HCT116 (cell line): ENCODE results near the gene LGALS9. TPM values are rescaled to one million over a fixed set of nuclear protein-coding genes. Genes with fewer than 3 reads are reported as not detected.

ENCODE experiments used
- ATAC-seq: fragments of 200-7000 bp; cut with Tn5 transposase; 2 replicates; pipeline ENCODE4 v1.9.1; 2020; ENCODE audit warnings: mild to moderate bottlenecking, moderate library complexity
- BruUV-seq: library from RNA; stranded (reverse); fragments of 400-500 nt; replicated peaks from 2 replicates; lab custom pipeline; 2021; lab: Mats Ljungman, UMichigan
- CTCF ChIA-PET: fragments of 300-600 bp; sonication (Branson Sonifier 250); formaldehyde crosslinking; loops from one replicate; lab custom pipeline; 2021; ENCODE audit warnings: antibody characterized with exemption; lab: Charles Lee
- POLR2A ChIA-PET: fragments of 300-600, 350-600 bp; sonication (Branson Sonifier 250); formaldehyde crosslinking; loops from one replicate; lab custom pipeline; 2021; ENCODE audit warnings: antibody characterized with exemption; lab: Charles Lee
- RAD21 ChIA-PET, 2 experiments: fragments of 300-600 bp; sonication (Branson Sonifier 250); formaldehyde crosslinking; loops; one replicate each; lab custom pipeline; 2023; ENCODE audit warnings: low total read pairs in 2 of 2; ENCODE audit not compliant: uncharacterized antibody in 2 of 2, unreplicated experiment in 2 of 2, low non-redundant PET in 1 of 2; lab: Charles Lee
- DNase-seq: peaks from one replicate; pipeline ENCODE4 v3.0.0-alpha.2; 2010; ENCODE audit warnings: low read depth, low spot score
- H2AFZ ChIP-seq: fragments of 200-600 bp; shearing (Covaris generic), sonication (generic); 2 replicates; pipeline ENCODE4 v1.6.1; 2017; ENCODE audit warnings: low read depth, mixed run types, mixed read lengths, antibody characterized with exemption, low read length; ENCODE audit not compliant: poor library complexity, severe bottlenecking
- H3K27ac ChIP-seq: 2 replicates; pipeline ENCODE4 v1.5.1; 2012; ENCODE audit warnings: low read depth, low read length
- H3K27me3 ChIP-seq: fragments of 200-600 bp; sonication (generic); 2 replicates; pipeline ENCODE4 v1.6.1; 2016; ENCODE audit warnings: mixed run types, low read length, mixed read lengths; ENCODE audit not compliant: insufficient read depth
- H3K36me3 ChIP-seq, 2 experiments: fragments of 200-500 bp in 1 of 2; fragments of 200-600 bp in 1 of 2; sonication (Bioruptor generic) in 1 of 2; sonication (generic) in 1 of 2; 2 replicates each; pipeline versions ENCODE4 v1.5.1 to v1.6.1; 2014 to 2016; ENCODE audit warnings: low read length in 2 of 2, inconsistent platforms in 1 of 2, mixed read lengths in 1 of 2, mixed run types in 1 of 2; ENCODE audit not compliant: insufficient read depth in 2 of 2, control insufficient read depth in 1 of 2
- H3K4me1 ChIP-seq, 2 experiments: fragments of 200-600 bp in 1 of 2; sonication (generic) in 1 of 2; 2 replicates each; pipeline versions ENCODE4 v1.5.1 to v1.6.1; 2012 to 2017; ENCODE audit warnings: low read length in 2 of 2, inconsistent platforms in 1 of 2, mild to moderate bottlenecking in 1 of 2, mixed read lengths in 1 of 2, mixed run types in 1 of 2, moderate library complexity in 1 of 2; ENCODE audit not compliant: insufficient read depth in 2 of 2, control insufficient read depth in 1 of 2
- H3K4me2 ChIP-seq: fragments of 200-600 bp; sonication (generic); 2 replicates; pipeline ENCODE4 v1.6.1; 2017; ENCODE audit warnings: mixed run types, low read length, mixed read lengths
- H3K4me3 ChIP-seq, 2 experiments: fragments of 200-600 bp in 1 of 2; sonication (generic) in 1 of 2; replicated peaks in 1 of 2; 2 replicates each; pipeline ENCODE4 v1.5.1; 2011 to 2016; ENCODE audit warnings: low read length in 2 of 2, control low read depth in 1 of 2, low read depth in 1 of 2, mild to moderate bottlenecking in 1 of 2, mixed read lengths in 1 of 2, mixed run types in 1 of 2
- H3K79me2 ChIP-seq: fragments of 200-600 bp; sonication (generic); 2 replicates; pipeline ENCODE4 v1.6.1; 2017; ENCODE audit warnings: mild to moderate bottlenecking, mixed run types, low read length, moderate library complexity, mixed read lengths; ENCODE audit not compliant: insufficient read depth
- H3K9ac ChIP-seq: fragments of 200-600 bp; sonication (generic); 2 replicates; pipeline ENCODE4 v1.6.1; 2016; ENCODE audit warnings: low read length, mixed read lengths
- H3K9me2 ChIP-seq: fragments of 200-600 bp; sonication (generic), shearing (Covaris generic); 2 replicates; pipeline ENCODE4 v1.6.1; 2017; ENCODE audit warnings: mixed run types, mild to moderate bottlenecking, moderate library complexity; ENCODE audit not compliant: insufficient read depth
- H3K9me3 ChIP-seq, 2 experiments: fragments of 200-500 bp in 1 of 2; fragments of 200-600 bp in 1 of 2; sonication (Bioruptor generic) in 1 of 2; sonication (generic) in 1 of 2; 2 replicates each; pipeline ENCODE4 v1.6.1; 2014 to 2017; ENCODE audit warnings: low read length in 2 of 2, mixed read lengths in 2 of 2, inconsistent platforms in 1 of 2, low read depth in 1 of 2, mild to moderate bottlenecking in 1 of 2, mixed run types in 1 of 2, moderate library complexity in 1 of 2; ENCODE audit not compliant: control insufficient read depth in 1 of 2, insufficient read depth in 1 of 2
- H4K20me1 ChIP-seq: fragments of 200-600 bp; sonication (generic), shearing (Covaris generic); 2 replicates; pipeline ENCODE4 v1.6.1; 2017; ENCODE audit warnings: mixed run types, mild to moderate bottlenecking, moderate library complexity; ENCODE audit not compliant: insufficient read depth
- CBX3 ChIP-seq: IDR thresholded peaks from 2 replicates; pipeline ENCODE4 v1.6.1; 2012; ENCODE audit warnings: low read depth
- EGR1 ChIP-seq: IDR thresholded peaks from 2 replicates; pipeline ENCODE4 v1.6.1; 2012; ENCODE audit warnings: low read depth
- ELF1 ChIP-seq: IDR thresholded peaks from 2 replicates; pipeline ENCODE4 v1.6.1; 2012; ENCODE audit warnings: low read depth, borderline replicate concordance
- POLR2A ChIP-seq: IDR thresholded peaks from 2 replicates; pipeline ENCODE4 v1.7.0; 2011; ENCODE audit warnings: borderline replicate concordance; ENCODE audit not compliant: insufficient read depth, insufficient read length; ENCODE audit errors: extremely low read depth
- REST ChIP-seq: IDR thresholded peaks from 2 replicates; pipeline ENCODE4 v1.6.1; 2012; ENCODE audit warnings: low read depth
- SIN3A ChIP-seq: IDR thresholded peaks from 2 replicates; pipeline ENCODE4 v1.6.1; 2012; ENCODE audit warnings: low read depth
- SP1 ChIP-seq: IDR thresholded peaks from 2 replicates; pipeline ENCODE4 v1.6.1; 2012; ENCODE audit warnings: low read depth
- TCF7L2 ChIP-seq: IDR thresholded peaks from 2 replicates; pipeline ENCODE4 v1.7.0; 2011; ENCODE audit warnings: borderline replicate concordance, inconsistent platforms; ENCODE audit not compliant: insufficient read depth, insufficient read length; ENCODE audit errors: extremely low read depth
- ZBTB33 ChIP-seq: IDR thresholded peaks from 2 replicates; pipeline ENCODE4 v1.6.1; 2011; ENCODE audit warnings: mild to moderate bottlenecking, low read length, moderate library complexity; ENCODE audit not compliant: insufficient replicate concordance; ENCODE audit errors: extremely low read depth
- ZNF274 ChIP-seq: fragments of 200-500 bp; sonication (Bioruptor generic); IDR thresholded peaks from 2 replicates; pipeline ENCODE4 v1.6.1; 2014; ENCODE audit warnings: mild to moderate bottlenecking, low read depth, low read length, inconsistent platforms
- intact Hi-C: fragments of 100-400 bp; cut with micrococcal nuclease; formaldehyde crosslinking; loops from 2 replicates; pipeline ENCODE4 v1.10.0; 2022
- total RNA-seq: library from RNA; stranded (reverse); gene quantifications from one replicate; pipeline ENCODE4 v1.2.1, GENCODE V29; 2021; ENCODE audit not compliant: unreplicated experiment

The LGALS9 gene
- total RNA-seq, 1 experiment from 2014 or later, result 1.9 TPM

GRCh38 chr17:27609611-27610303 is 21.2 kb upstream of the LGALS9 start (continued):
- no peak for TF ChIP-seq ZBTB33

- no peaks in the 10 kb centered on the region for H3K79me2 ChIP-seq
- ATAC-seq (no peak), DNase-seq (no peak)
- no peaks in the 10 kb centered on the region for H3K9me2 ChIP-seq
- H2AFZ ChIP-seq, result no peak overlapping the region
- H3K4me1 ChIP-seq, result no peaks in the 10 kb centered on the region
- H3K4me2 ChIP-seq, result no peak overlapping the region
- H3K4me3 ChIP-seq, result no peak overlapping the region
- RAD21 ChIA-PET, result no interaction called here
- no peak overlapping the region for H3K9ac ChIP-seq
- H3K9me3 ChIP-seq, result no peaks in the 10 kb centered on the region
- H3K36me3 ChIP-seq, result no peaks in the 10 kb centered on the region; a peak in 1 of 4 replicates
- POLR2A ChIA-PET, result no interaction called here
- no peaks in the 10 kb centered on the region for H3K27me3 ChIP-seq
- H4K20me1 ChIP-seq, result no peaks in the 10 kb centered on the region
- intact Hi-C loops, result no loop called here
- TF ChIP-seq ZNF274 (no peak), SP1 (no peak), REST (no peak), ZBTB33 (no peak), TCF7L2 (no peak), POLR2A (no peak), EGR1 (no peak), ELF1 (no peak), CBX3 (no peak), SIN3A (no peak)
- TF ChIP-seq, all 23 proteins: peak for 0
- no TSS peak for BruUV-seq
- CTCF ChIA-PET, result interaction anchor here (1.3 to 2.5 kb wide), 5 partner anchors 11 to 44 kb away, joined by 3 to 9 read pairs (median 8); no protein-coding TSS in a partner anchor
- no peak overlapping the region for H3K27ac ChIP-seq
Measured at GRCh38 chr17:27610304-27610677, 20.7 kb upstream of the LGALS9 start.
